NCI-H187 (cell line): ENCODE measurements around the gene PARN.
"Not testable (repeated sequence)": the region's sequence is repeated elsewhere in the genome, so short reads cannot be mapped to it uniquely, and the experiment has no call there.

Experiments used
- DNase-seq, 2 experiments: peaks; one replicate each; lab custom pipeline; 2025; lab: John Stamatoyannopoulos, UW

Gene PARN

GRCh38 chr16:14437426-14437825, 192.6 kb downstream of the PARN start:
- no peak for DNase-seq

GRCh38 chr16:14436401-14436955, 193.6 kb downstream of the PARN start:
- DNase-seq, result no peak

- no peak for DNase-seq
Observed at GRCh38 chr16:14434860-14435259, 195.2 kb downstream of the PARN start.

GRCh38 chr16:14428971-14429637, 201.0 kb downstream of the PARN start:
- not testable (repeated sequence) for DNase-seq

GRCh38 chr16:14428043-14428442, 202.0 kb downstream of the PARN start:
- no peak for DNase-seq

GRCh38 chr16:14427371-14427948, 202.6 kb downstream of the PARN start:
- no peak for DNase-seq

- DNase-seq, result no peak
Observed at GRCh38 chr16:14424595-14424994, 205.5 kb downstream of the PARN start.

GRCh38 chr16:14423344-14423743, 206.7 kb downstream of the PARN start:
- DNase-seq, result no peak

- no peak for DNase-seq
Observed at GRCh38 chr16:14420721-14421488, 209.2 kb downstream of the PARN start.

- not testable (repeated sequence) for DNase-seq
Observed at GRCh38 chr16:14420243-14420642, 209.8 kb downstream of the PARN start.

- no peak for DNase-seq
Observed at GRCh38 chr16:14419817-14420216, 210.2 kb downstream of the PARN start.

GRCh38 chr16:14418795-14419225, 211.2 kb downstream of the PARN start:
- no peak for DNase-seq

GRCh38 chr16:14416184-14416583, 213.9 kb downstream of the PARN start:
- no peak for DNase-seq

GRCh38 chr16:14415291-14415690, 214.8 kb downstream of the PARN start:
- no peak for DNase-seq

GRCh38 chr16:14409563-14409962, 220.5 kb downstream of the PARN start:
- no peak for DNase-seq

- DNase-seq, result no peak
Observed at GRCh38 chr16:14407786-14408399, 222.2 kb downstream of the PARN start.

- DNase-seq, result no peak
Observed at GRCh38 chr16:14405611-14406537, 224.2 kb downstream of the PARN start.

- DNase-seq, result not testable (repeated sequence)
Observed at GRCh38 chr16:14403001-14403389, 227.1 kb downstream of the PARN start.

GRCh38 chr16:14402114-14403000, 227.7 kb downstream of the PARN start:
- not testable (repeated sequence) for DNase-seq

GRCh38 chr16:14401711-14402061, 228.4 kb downstream of the PARN start:
- not testable (repeated sequence) for DNase-seq
